Stomach (tissue), 9 donors: ENCODE results near the gene BCL2. TPM values are rescaled to one million over a fixed set of nuclear protein-coding genes. Genes with fewer than 3 reads are reported as not detected.

Source experiments
- DNase-seq, 2 donors: peaks; one replicate each; pipeline versions ENCODE4 v3.0.0 to v3.0.0-alpha.2; 2013 to 2019
- H3K27ac ChIP-seq, 5 donors: fragments of 200-600 bp in 4 of 5; sonication (generic) in 4 of 5; one replicate each; pipeline ENCODE4 v1.5.1; 2013 to 2019; ENCODE audit warnings: mild to moderate bottlenecking in 1 of 5, moderate library complexity in 1 of 5
- H3K27me3 ChIP-seq, 3 donors: fragments of 200-600 bp; sonication (generic); one replicate each; pipeline ENCODE4 v1.5.1; 2017 to 2019; ENCODE audit warnings: mixed run types in 1 of 3
- H3K36me3 ChIP-seq, 4 donors: fragments of 200-600 bp; sonication (generic); 1 replicate in 3 of 4; 2 replicates in 1 of 4; pipeline ENCODE4 v1.5.1; 2016 to 2019
- H3K4me1 ChIP-seq, 4 donors: fragments of 200-600 bp; sonication (generic); one replicate each; pipeline ENCODE4 v1.5.1; 2016 to 2019
- H3K4me3 ChIP-seq, 4 donors: fragments of 200-600 bp; sonication (generic) in 3 of 4; one replicate each; pipeline ENCODE4 v1.5.1; 2016 to 2019; ENCODE audit warnings: mild to moderate bottlenecking in 1 of 4
- H3K9me3 ChIP-seq, 4 donors: fragments of 200-600 bp; sonication (generic); one replicate each; pipeline ENCODE4 v1.5.1; 2016 to 2019
- CTCF ChIP-seq, 7 experiments: fragments of 450-650 bp in 4 of 7; fragments of 200-600 bp in 3 of 7; sonication (generic) in 3 of 7; IDR thresholded peaks; one replicate each; pipeline ENCODE4 v1.5.1; 2016 to 2019; ENCODE audit warnings: antibody characterized with exemption in 7 of 7, control low read depth in 2 of 7, mild to moderate bottlenecking in 1 of 7
- EP300 ChIP-seq: sonication (generic); formaldehyde crosslinking; IDR thresholded peaks from one replicate; pipeline ENCODE4 v1.6.1; 2017; ENCODE audit warnings: antibody characterized with exemption
- POLR2A ChIP-seq, 4 donors: fragments of 450-650 bp; IDR thresholded peaks; one replicate each; pipeline ENCODE4 v1.6.1; 2016; ENCODE audit warnings: antibody characterized with exemption in 4 of 4, control low read depth in 2 of 4, mild to moderate bottlenecking in 1 of 4, moderate library complexity in 1 of 4
- POLR2AphosphoS5 ChIP-seq, 3 donors: sonication (generic); formaldehyde crosslinking; IDR thresholded peaks; one replicate each; pipeline ENCODE4 v1.6.1; 2016; ENCODE audit warnings: antibody characterized with exemption in 3 of 3
- WGBS, 5 donors: extraction: QIAGEN DNeasy Blood & Tissue Kit in 3 of 5; methylation state at CpG; one replicate each; pipeline versions ENCODE4 v1.1.5 to v1.1.7; 2013 to 2018; 5-methylcytosine and 5-hydroxymethylcytosine counted together
- intact Hi-C: fragments of 100-400 bp; cut with DNase I; formaldehyde crosslinking; loops from one replicate; pipeline ENCODE4 v1.15.1; 2023; ENCODE audit warnings: low total_unique reads
- polyA plus RNA-seq, 3 donors: library from polyadenylated mRNA; stranded (reverse); fragments of 200-250 nt; gene quantifications; one replicate each; pipeline ENCODE4 v1.2.3, GENCODE V29; 2013
- total RNA-seq, 5 donors: library from RNA; depleted of rRNA; stranded (reverse); fragments of >200 nt; gene quantifications; one replicate each; pipeline versions ENCODE4 v1.1.0 to v1.2.3, GENCODE V29; 2014 to 2016
- donor health status: healthy with polysubstance abuse.
- donor health status: Bipolar disorder and iron deficiency.
- donor health status: healthy.

Gene BCL2
- total and polyA plus RNA-seq, 8 donors: 1.5 to 53.9 (median 6.0) TPM

- WGBS, 5 donors: 32 to 53% (median 49%) methylated on average over 2 of the region's 2 CpGs
- Histone ChIP-seq H3K27ac (no peak overlapping the region), H3K36me3 (no peaks in the 10 kb centered on the region), H3K4me3 (no peak overlapping the region), H3K4me1 (peaks cover 0 to 23% (median 13%) of the 10 kb centered on the region in 4 donors), H3K27me3 (no peaks in the 10 kb centered on the region), H3K9me3 (no peaks in the 10 kb centered on the region)
- no peak for DNase-seq
- no peak for TF ChIP-seq POLR2AphosphoS5 (IDR thresholded peaks at IDR 0.05)
- intact Hi-C loops: no loop called here
Observed at GRCh38 chr18:63198098-63198760, 121.3 kb downstream of the BCL2 start.

GRCh38 chr18:63197246-63197869 is 122.2 kb downstream of the BCL2 start:
- peaks cover 0 to 28% (median 13%) of the 10 kb centered on the region in 4 donors for H3K4me1 ChIP-seq
- TF ChIP-seq POLR2A (IDR thresholded peaks at IDR 0.05) (no peak), EP300 (no peak), CTCF (IDR thresholded peaks at IDR 0.05) (no peak), POLR2AphosphoS5 (IDR thresholded peaks at IDR 0.05) (no peak)
- no peak for DNase-seq
- H3K27me3 ChIP-seq: no peaks in the 10 kb centered on the region
- intact Hi-C loops: no loop called here
- H3K27ac ChIP-seq: no peak overlapping the region
- WGBS, 5 donors: 27 to 43% (median 38%) methylated on average over 8 of the region's 8 CpGs
- H3K4me3 ChIP-seq: no peak overlapping the region
- no peaks in the 10 kb centered on the region for H3K36me3 ChIP-seq
- H3K9me3 ChIP-seq: no peaks in the 10 kb centered on the region

- intact Hi-C loops: no loop called here
- WGBS, 5 donors: 89 to 96% (median 93%) methylated on average over 4 of the region's 4 CpGs
- TF ChIP-seq POLR2A (IDR thresholded peaks at IDR 0.05): no peak
- TF ChIP-seq EP300: no peak
- TF ChIP-seq CTCF (IDR thresholded peaks at IDR 0.05): no peak
- no peak for TF ChIP-seq POLR2AphosphoS5 (IDR thresholded peaks at IDR 0.05)
- Histone ChIP-seq H3K27ac (no peak overlapping the region), H3K36me3 (no peaks in the 10 kb centered on the region), H3K4me1 (peaks cover 0 to 31% (median 13%) of the 10 kb centered on the region in 4 donors), H3K9me3 (no peaks in the 10 kb centered on the region), H3K4me3 (no peak overlapping the region), H3K27me3 (no peaks in the 10 kb centered on the region)
- DNase-seq: no peak
Observed at GRCh38 chr18:63195326-63196159, 124.0 kb downstream of the BCL2 start.

GRCh38 chr18:63192885-63193349 is 126.7 kb downstream of the BCL2 start:
- Histone ChIP-seq H3K36me3 (no peaks in the 10 kb centered on the region), H3K27me3 (no peaks in the 10 kb centered on the region), H3K4me1 (peaks cover 0 to 20% (median 9%) of the 10 kb centered on the region in 4 donors), H3K9me3 (no peaks in the 10 kb centered on the region), H3K4me3 (no peak overlapping the region), H3K27ac (no peak overlapping the region)
- intact Hi-C loops: no loop called here
- WGBS, 5 donors: 60 to 72% (median 63%) methylated on average over 3 of the region's 3 CpGs
- TF ChIP-seq CTCF (IDR thresholded peaks at IDR 0.05): no peak
- no peak for TF ChIP-seq EP300
- no peak for TF ChIP-seq POLR2AphosphoS5 (IDR thresholded peaks at IDR 0.05)
- no peak for TF ChIP-seq POLR2A (IDR thresholded peaks at IDR 0.05)
- DNase-seq: no peak
